ENCODE results near the gene PHF19.
A peak's percentile ranks its signal among the peaks of the same experiment; 100 is the strongest.

Gene PHF19

GRCh38 chr9:120913647-120914264 lies 36.8 kb upstream of the PHF19 start:
- TF ChIP-seq CTCF (IDR thresholded peaks at IDR 0.05; ENCODE audit: insufficient read depth, low read depth, low read length, missing control alignments), result no peak
- H3K4me3 ChIP-seq (ENCODE audit: low read length), result no peak overlapping the region
- DNase-seq (ENCODE audit: low read depth), result no peak

GRCh38 chr9:120912958-120913646 lies 36.1 kb upstream of the PHF19 start:
- no peak for DNase-seq (ENCODE audit: low read depth)
- no peak for TF ChIP-seq CTCF (IDR thresholded peaks at IDR 0.05; ENCODE audit: insufficient read depth, low read depth, low read length, missing control alignments)
- H3K4me3 ChIP-seq (ENCODE audit: low read length), result no peak overlapping the region

- TF ChIP-seq CTCF (IDR thresholded peaks at IDR 0.05; ENCODE audit: insufficient read depth, low read depth, low read length, missing control alignments), result no peak
- no peak for DNase-seq (ENCODE audit: low read depth)
These were observed 34.4 kb upstream of the PHF19 start for GRCh38 chr9:120911295-120911837.

GRCh38 chr9:120910643-120911042 lies 33.7 kb upstream of the PHF19 start:
- peak; percentile 78 for DNase-seq (ENCODE audit: low read depth)
- H3K4me3 ChIP-seq (ENCODE audit: low read length), result no peak overlapping the region
- TF ChIP-seq CTCF (IDR thresholded peaks at IDR 0.05; ENCODE audit: insufficient read depth, low read depth, low read length, missing control alignments), result no peak

More at GRCh38 chr9:120911295-120911837, 34.4 kb upstream of the PHF19 start:
- no peak overlapping the region for H3K4me3 ChIP-seq (ENCODE audit: low read length)

- H3K4me3 ChIP-seq (ENCODE audit: low read length), result no peak overlapping the region
- peak; percentile 63 for DNase-seq (ENCODE audit: low read depth)
- TF ChIP-seq CTCF (IDR thresholded peaks at IDR 0.05; ENCODE audit: insufficient read depth, low read depth, low read length, missing control alignments), result no peak
These were observed 32.9 kb upstream of the PHF19 start for GRCh38 chr9:120909904-120910303.

- DNase-seq (ENCODE audit: low read depth), result no peak
- no peak for TF ChIP-seq CTCF (IDR thresholded peaks at IDR 0.05; ENCODE audit: insufficient read depth, low read depth, low read length, missing control alignments)
- H3K4me3 ChIP-seq (ENCODE audit: low read length), result no peak overlapping the region
These were observed 28.6 kb upstream of the PHF19 start for GRCh38 chr9:120905315-120906164.

Measured in epithelial cell of esophagus (primary cell).